ENCODE data around the gene FAM131B.

GRCh38 chr7:143363016-143363937, 764 bp upstream of the FAM131B start:
- TF ChIP-seq CTCF (IDR thresholded peaks at IDR 0.05) (no peak), ZFX (IDR thresholded peaks at IDR 0.05; ENCODE audit: borderline replicate concordance) (no peak)
